Ovary (tissue), 9 donors: ENCODE results near the gene NFIA. TPM values are rescaled to one million over a fixed set of nuclear protein-coding genes. Genes with fewer than 3 reads are reported as not detected.
A peak's percentile ranks its signal among the peaks of the same experiment; 100 is the strongest.

ENCODE experiments used
- DNase-seq, 5 donors: peaks; one replicate each; pipeline ENCODE4 v3.0.0-alpha.2; 2019 to 2020
- H3K27ac ChIP-seq, 2 donors: fragments of 200-600 bp; one replicate each; pipeline versions ENCODE4 v1.5.1 to v1.8.0; 2019 to 2022
- H3K27me3 ChIP-seq: fragments of 200-600 bp; one replicate; pipeline ENCODE4 v1.8.0; 2022
- H3K36me3 ChIP-seq: fragments of 200-600 bp; sonication (generic); one replicate; pipeline ENCODE4 v1.5.1; 2019
- H3K4me1 ChIP-seq: one replicate; pipeline ENCODE4 v1.8.1; 2013; ENCODE audit warnings: mild to moderate bottlenecking, moderate library complexity; ENCODE audit not compliant: insufficient read depth
- H3K4me3 ChIP-seq: fragments of 200-600 bp; sonication (generic); one replicate; pipeline ENCODE4 v1.5.1; 2017
- H3K9me3 ChIP-seq, 2 donors: fragments of 200-600 bp in 1 of 2; sonication (generic) in 1 of 2; one replicate each; pipeline versions ENCODE4 v1.5.1 to v1.8.1; 2013 to 2019; ENCODE audit warnings: mild to moderate bottlenecking in 1 of 2, moderate library complexity in 1 of 2
- EP300 ChIP-seq: sonication (generic); formaldehyde crosslinking; IDR thresholded peaks from one replicate; pipeline ENCODE4 v1.6.1; 2017; ENCODE audit warnings: antibody characterized with exemption
- POLR2A ChIP-seq: fragments of 450-650 bp; IDR thresholded peaks from one replicate; pipeline ENCODE4 v1.6.1; 2017; ENCODE audit warnings: antibody characterized with exemption, mild to moderate bottlenecking, moderate library complexity
- WGBS, 3 donors: extraction: QIAGEN DNeasy Blood & Tissue Kit in 1 of 3; methylation state at CpG; one replicate each; pipeline versions ENCODE4 v1.1.5 to v1.1.7; 2013 to 2017; 5-methylcytosine and 5-hydroxymethylcytosine counted together
- intact Hi-C, 4 donors: fragments of 100-400 bp; cut with DNase I; formaldehyde crosslinking; loops; one replicate each; pipeline versions ENCODE4 v1.11.0 to v1.15.1; 2022 to 2023
- polyA plus RNA-seq, 2 donors: library from polyadenylated mRNA; stranded (reverse); fragments of 200-250 nt in 1 of 2; fragments of 350-450 nt in 1 of 2; fragmentation: Illumina TruSeq in 1 of 2; extraction: RNeasy Lipid Tissue Mini Kit (QIAGEN cat#74804) in 1 of 2; gene quantifications; one replicate each; pipeline ENCODE4 v1.2.3, GENCODE V29; 2013 to 2014
- total RNA-seq, 7 donors: library from RNA; depleted of rRNA in 2 of 7; stranded (reverse); fragments of >200 nt in 2 of 7; fragmentation: NEBNext Ultra II Directional in 3 of 7; extraction: Animal tissue kit (Norgen Biotek cat#: 25700) in 3 of 7; gene quantifications; one replicate each; pipeline versions ENCODE4 v1.1.0 to v1.2.4, GENCODE V29; 2016 to 2023
- TF ChIP-seq, protein P1 (sequence below), 3 donors: fragments of 450-650 bp in 2 of 3; fragments of 200-600 bp in 1 of 3; IDR thresholded peaks; one replicate each; pipeline versions ENCODE4 v1.5.1 to v1.8.0; 2016 to 2022; ENCODE audit warnings: antibody characterized with exemption in 3 of 3, mild to moderate bottlenecking in 1 of 3
- donor health status: DM: no; HTN: no; CAD: no; lungs with moderate emphysema.
- donor health status: DM: no; HTN: no; CAD: no.
- donor health status: Bipolar disorder and iron deficiency.
- donor health status: DM: yes; HTN: yes; CAD: no.
- donor health status: DM: no; HTN: no; CAD: no.
- donor health status: DM: yes; HTN: yes; CAD: no.

NFIA gene
- total and polyA plus RNA-seq, 9 donors = 11.8 to 115 (median 80.9) TPM

DNA sequence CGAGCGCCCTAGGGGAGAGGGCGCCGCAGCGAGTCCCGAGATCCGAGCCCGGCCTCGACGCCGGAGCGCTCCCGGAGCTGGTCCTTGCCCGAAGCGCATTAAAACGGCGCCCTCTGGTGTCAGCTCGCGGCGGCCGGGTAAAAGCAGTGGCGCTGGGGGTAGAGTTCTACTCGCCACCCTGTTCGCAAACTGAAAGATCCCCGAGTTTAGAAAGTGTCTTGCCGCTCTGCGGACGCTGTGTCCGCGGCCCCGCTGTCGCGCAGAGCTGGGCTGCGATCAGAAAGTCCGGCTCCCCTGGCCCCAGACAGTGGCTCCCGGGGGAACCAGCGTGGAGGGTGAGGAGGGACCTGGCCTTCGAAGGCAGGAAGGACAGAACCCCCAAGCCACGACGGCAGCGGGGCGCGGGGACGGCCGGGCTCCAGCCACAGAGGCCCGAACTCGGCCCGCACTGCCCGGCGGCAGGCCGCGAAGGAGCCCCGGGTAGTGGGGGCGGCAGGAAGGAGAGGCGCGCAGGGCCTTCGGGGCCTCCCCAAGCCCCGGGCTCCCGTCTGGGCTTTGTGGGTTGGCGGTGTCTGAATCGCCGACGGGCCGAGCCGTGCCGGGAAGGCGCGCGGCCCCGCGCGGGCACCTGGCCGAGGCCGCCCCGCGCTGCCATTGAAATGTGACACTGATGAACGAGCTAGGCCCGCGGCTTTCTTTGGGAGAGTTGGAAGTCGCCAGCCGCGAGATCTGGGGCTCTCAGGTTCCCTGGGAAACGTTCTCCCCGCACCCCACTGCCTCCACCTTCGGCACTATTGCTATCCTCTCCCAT, 39.1 kb upstream of the NFIA start:
- Histone ChIP-seq H3K27me3 (no peaks in the 10 kb centered on the region), H3K4me3 (peak overlapping the region; percentile 48), H3K27ac (peak overlapping the region in 1 of 2 donors; percentile 50), H3K9me3 (no peaks in the 10 kb centered on the region), H3K36me3 (no peaks in the 10 kb centered on the region), H3K4me1 (no peaks in the 10 kb centered on the region)
- peak; percentile 84 to 93 (median 91) for DNase-seq
- TF ChIP-seq, protein P1, sequence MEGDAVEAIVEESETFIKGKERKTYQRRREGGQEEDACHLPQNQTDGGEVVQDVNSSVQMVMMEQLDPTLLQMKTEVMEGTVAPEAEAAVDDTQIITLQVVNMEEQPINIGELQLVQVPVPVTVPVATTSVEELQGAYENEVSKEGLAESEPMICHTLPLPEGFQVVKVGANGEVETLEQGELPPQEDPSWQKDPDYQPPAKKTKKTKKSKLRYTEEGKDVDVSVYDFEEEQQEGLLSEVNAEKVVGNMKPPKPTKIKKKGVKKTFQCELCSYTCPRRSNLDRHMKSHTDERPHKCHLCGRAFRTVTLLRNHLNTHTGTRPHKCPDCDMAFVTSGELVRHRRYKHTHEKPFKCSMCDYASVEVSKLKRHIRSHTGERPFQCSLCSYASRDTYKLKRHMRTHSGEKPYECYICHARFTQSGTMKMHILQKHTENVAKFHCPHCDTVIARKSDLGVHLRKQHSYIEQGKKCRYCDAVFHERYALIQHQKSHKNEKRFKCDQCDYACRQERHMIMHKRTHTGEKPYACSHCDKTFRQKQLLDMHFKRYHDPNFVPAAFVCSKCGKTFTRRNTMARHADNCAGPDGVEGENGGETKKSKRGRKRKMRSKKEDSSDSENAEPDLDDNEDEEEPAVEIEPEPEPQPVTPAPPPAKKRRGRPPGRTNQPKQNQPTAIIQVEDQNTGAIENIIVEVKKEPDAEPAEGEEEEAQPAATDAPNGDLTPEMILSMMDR (IDR thresholded peaks at IDR 0.05) = peak; percentile 79 to 87 (median 86)
- no peak for TF ChIP-seq EP300
- peak; percentile 14 for TF ChIP-seq POLR2A
- 15 to 16% (median 15%) methylated on average over 55 to 85 of the region's 85 CpGs for WGBS, 3 donors
- intact Hi-C loops = loop anchor here (5.0 to 10.0 kb wide), 5 partner anchors 66 to 1058 kb away; no protein-coding TSS in a partner anchor

DNA sequence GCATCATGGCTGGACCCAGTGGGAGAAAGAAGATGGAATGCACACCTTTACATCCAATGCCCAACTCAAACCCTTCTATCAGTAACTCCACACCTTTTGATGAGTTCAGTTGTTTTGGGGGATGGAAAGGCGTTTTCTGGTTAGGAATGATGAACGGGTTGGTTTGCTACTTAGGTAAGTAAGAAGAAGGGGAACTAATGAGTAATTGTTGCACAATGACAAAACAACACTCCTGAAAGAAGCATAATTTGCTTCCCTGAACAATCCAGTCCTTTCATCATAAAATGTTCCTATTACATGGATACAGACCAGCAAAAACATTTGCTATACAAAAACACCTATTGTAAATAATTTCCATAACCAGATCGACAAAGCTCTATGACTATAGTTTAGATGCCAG, 35.9 kb upstream of the NFIA start:
- H3K27me3 ChIP-seq = no peaks in the 10 kb centered on the region
- H3K9me3 ChIP-seq = no peaks in the 10 kb centered on the region
- H3K36me3 ChIP-seq = no peaks in the 10 kb centered on the region
- TF ChIP-seq, protein P1 (IDR thresholded peaks at IDR 0.05) = no peak
- TF ChIP-seq EP300 = no peak
- TF ChIP-seq POLR2A = no peak
- H3K27ac ChIP-seq = no peak overlapping the region
- no peaks in the 10 kb centered on the region for H3K4me1 ChIP-seq
- intact Hi-C loops = loop anchor here in 2 of 4 donors (10.0 kb wide), 2 partner anchors 808 to 1062 kb away; no protein-coding TSS in a partner anchor
- H3K4me3 ChIP-seq = no peak overlapping the region
- DNase-seq = no peak
- WGBS, 3 donors = 86 to 91% (median 87%) methylated on average over 3 of the region's 3 CpGs

DNA sequence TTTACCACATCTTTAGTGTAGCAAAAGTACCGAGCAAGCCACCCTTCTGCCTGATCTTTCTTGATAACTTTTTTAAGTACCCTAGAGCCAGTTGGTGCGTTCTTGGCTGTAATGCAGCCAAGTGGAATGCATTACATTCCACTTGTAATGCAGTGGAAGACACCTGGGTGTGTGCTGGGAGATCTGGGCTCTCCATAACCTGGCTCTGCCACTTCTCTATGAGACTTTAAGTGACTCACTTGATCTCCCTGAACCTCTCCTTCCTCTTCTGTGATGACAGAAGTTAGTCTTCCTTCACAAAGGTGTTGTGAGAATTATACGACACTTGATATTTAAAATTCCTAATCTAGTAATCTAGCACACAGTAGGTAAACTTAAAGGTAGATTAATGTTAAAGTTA, 35.3 kb upstream of the NFIA start:
- Histone ChIP-seq H3K36me3 (no peaks in the 10 kb centered on the region), H3K27ac (no peak overlapping the region), H3K4me3 (no peak overlapping the region), H3K4me1 (no peaks in the 10 kb centered on the region), H3K27me3 (no peaks in the 10 kb centered on the region), H3K9me3 (no peaks in the 10 kb centered on the region)
- TF ChIP-seq, protein P1 (IDR thresholded peaks at IDR 0.05) = no peak
- TF ChIP-seq EP300 (no peak), POLR2A (no peak)
- intact Hi-C loops = loop anchor here in 2 of 4 donors (10.0 kb wide), 2 partner anchors 808 to 1062 kb away; no protein-coding TSS in a partner anchor
- 94 to 96% (median 95%) methylated on average over 3 of the region's 3 CpGs for WGBS, 3 donors
- no peak for DNase-seq

DNA sequence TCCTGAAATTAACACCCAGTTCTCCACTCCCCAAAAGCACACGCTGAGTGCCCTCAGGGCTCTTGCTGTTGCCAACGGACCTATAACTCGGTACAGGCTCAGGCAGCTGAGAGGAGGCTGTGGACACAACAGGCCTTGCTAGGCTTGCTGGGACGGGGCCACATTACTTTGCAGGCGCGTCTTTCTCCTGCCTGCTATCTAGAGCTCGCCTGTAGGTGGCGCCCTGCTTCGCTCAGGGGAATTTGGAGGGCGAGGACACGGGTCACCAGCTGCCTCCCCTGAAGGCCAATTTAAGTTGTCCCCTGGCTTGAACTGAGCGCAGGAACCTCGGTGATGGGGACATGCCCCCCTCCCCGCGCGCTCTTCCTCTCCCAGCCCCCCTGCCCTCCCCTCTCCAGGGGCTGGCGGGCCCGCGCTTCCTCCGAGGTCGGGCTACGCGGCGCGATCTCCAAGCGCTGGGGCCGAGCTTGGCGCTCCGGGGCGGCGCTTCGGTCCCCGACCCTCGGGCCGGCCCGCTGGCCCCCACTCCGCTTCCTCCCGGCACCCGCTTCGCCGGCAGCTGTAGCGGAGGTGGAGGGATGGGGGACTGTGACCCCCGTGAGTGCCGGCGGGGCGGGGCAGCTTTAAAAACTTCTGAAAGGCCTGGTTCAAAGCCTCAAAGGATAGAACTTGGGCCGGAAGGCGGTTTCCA, 32.4 kb upstream of the NFIA start:
- WGBS, 3 donors = 0 to 1% (median 0%) methylated on average over 41 to 48 of the region's 48 CpGs
- intact Hi-C loops = loop anchor here (2.0 to 10.0 kb wide), 10 partner anchors 285 to 1065 kb away; no protein-coding TSS in a partner anchor
- peak; percentile 90 to 97 (median 96) for DNase-seq
- TF ChIP-seq POLR2A = peak; percentile 63
- no peak for TF ChIP-seq EP300
- TF ChIP-seq, protein P1 (IDR thresholded peaks at IDR 0.05) = peak; percentile 93 to 98 (median 94)
- peak overlapping the region; percentile 75 for H3K4me3 ChIP-seq
- H3K9me3 ChIP-seq = no peaks in the 10 kb centered on the region
- peaks cover 7% of the 10 kb centered on the region for H3K4me1 ChIP-seq
- peak overlapping the region; percentile 78 to 94 for H3K27ac ChIP-seq
- no peaks in the 10 kb centered on the region for H3K36me3 ChIP-seq
- no peaks in the 10 kb centered on the region for H3K27me3 ChIP-seq
